Measurements from ENCODE around the gene EBF4.

DNA sequence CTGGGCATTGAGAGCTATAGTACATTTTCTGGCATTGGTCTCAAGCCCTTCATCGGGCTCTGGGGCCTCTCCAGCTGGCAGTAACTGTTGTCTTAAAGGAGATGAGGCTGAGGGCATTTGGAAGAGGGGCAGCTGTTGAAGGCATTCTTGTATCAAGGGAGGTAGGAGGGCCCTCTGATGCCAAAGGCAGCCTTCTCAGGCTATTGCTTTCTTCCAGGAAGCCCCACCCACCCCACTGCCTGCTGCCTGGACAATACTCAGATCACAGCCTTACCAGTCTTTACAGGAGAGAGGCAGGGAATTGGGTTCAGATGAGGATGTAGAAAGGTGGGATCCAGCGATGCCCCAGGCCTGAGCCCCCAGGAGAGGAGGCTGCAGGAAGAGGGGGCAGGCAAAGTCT, 61.8 kb downstream of the EBF4 start:
- TF ChIP-seq, protein P1, sequence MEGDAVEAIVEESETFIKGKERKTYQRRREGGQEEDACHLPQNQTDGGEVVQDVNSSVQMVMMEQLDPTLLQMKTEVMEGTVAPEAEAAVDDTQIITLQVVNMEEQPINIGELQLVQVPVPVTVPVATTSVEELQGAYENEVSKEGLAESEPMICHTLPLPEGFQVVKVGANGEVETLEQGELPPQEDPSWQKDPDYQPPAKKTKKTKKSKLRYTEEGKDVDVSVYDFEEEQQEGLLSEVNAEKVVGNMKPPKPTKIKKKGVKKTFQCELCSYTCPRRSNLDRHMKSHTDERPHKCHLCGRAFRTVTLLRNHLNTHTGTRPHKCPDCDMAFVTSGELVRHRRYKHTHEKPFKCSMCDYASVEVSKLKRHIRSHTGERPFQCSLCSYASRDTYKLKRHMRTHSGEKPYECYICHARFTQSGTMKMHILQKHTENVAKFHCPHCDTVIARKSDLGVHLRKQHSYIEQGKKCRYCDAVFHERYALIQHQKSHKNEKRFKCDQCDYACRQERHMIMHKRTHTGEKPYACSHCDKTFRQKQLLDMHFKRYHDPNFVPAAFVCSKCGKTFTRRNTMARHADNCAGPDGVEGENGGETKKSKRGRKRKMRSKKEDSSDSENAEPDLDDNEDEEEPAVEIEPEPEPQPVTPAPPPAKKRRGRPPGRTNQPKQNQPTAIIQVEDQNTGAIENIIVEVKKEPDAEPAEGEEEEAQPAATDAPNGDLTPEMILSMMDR (IDR thresholded peaks at IDR 0.05) = no peak
- no peak for TF ChIP-seq EP300 (IDR thresholded peaks at IDR 0.05)
